GM21447 (cell line): ENCODE data around the gene LYL1.
"Not testable (repeated sequence)": the region's sequence is repeated elsewhere in the genome, so short reads cannot be mapped to it uniquely, and the experiment has no call there.

Source experiments
- ATAC-seq: cut with Tn5 transposase; IDR thresholded peaks from one replicate; pipeline ENCODE4 v1.9.1; 2021; ENCODE audit not compliant: unreplicated experiment

Gene LYL1

DNA sequence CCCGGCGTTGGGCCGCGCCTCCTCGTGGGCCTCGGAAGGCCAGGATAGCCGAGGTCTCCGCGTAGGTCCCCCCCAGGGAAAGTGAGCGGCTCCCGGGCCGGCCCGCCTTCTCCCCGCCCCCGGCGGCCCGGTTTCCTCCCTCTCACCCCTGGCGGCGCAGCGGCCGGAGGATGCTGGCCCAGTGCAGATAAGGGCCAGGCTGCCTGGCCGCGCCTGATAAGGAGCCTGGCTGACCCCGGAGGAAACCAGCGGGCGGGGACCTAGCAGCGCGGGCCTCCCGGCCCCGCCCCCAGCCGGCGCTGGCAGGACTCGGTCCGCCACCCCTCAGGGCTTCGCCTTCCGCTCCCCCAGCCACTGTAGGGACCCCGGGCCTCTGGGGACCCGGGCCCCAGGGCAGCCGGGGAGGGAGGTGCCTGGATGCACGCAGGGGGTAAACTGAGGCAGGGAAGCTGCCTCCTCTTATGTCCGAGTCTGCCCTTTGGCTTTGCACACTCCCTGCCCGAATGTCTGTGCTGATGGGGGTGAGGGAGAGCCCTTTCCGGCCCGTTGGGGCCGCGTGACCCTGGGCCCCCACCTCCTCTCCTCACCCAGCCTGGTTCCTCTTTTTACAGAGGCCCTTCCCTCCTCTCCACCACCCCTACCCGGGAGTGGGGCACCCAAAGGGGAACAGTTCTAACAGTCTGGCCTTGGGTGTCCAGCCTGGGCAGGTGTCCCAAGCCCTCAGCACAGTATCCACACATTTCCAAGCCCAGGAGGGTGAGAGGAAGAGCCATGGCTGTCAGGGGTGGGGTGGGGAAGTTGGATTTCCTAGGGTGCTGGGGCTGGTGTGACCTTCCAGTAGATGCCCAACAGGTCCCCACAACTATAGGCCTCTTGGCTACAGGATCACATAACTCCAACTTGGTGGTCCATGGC is at the start of gene LYL1:
LYL1 (minus strand) TSS at position 193 of the 915 bp plus-strand sequence. CDS start 1,687 bp downstream, outside the sequence.
- peak; percentile 52 for ATAC-seq

DNA sequence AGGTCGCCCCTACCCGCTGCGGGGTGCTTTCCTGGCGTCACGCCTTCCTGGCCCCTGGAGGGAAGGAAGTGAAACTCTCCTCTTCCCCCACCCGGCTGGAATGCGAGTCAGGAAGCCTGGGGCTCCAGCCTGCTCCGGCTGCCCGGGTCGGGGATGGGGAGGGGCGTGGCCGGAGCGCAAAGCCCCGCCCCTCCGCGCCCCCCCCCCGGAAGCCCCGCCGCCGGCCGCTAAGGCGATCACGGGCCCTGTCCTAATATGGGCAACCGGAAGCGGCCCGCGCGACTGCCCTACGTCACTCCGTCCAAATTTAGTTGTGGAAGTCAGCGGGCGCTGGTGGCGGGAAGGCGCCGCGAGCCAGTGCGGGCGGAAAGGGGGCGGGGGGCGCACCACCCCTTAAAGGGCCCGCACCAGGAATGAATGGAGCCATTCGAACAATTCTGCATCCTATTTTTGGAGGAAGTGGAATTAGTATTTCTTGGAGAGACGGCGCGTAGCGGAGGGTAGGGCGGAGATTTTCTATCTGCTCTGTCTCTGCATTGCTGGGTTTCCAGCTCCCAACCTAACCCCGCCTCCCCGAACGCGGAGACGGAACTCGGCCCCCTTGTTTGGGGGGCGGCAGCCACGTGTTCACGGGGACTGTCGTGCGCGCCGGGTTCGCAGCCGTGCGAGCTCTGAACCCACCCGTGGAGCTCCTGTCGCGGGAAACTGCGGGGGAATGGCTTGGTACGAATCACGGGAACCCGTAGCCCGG is 49.1 kb upstream of the LYL1 start:
- peak; percentile 32 for ATAC-seq

DNA sequence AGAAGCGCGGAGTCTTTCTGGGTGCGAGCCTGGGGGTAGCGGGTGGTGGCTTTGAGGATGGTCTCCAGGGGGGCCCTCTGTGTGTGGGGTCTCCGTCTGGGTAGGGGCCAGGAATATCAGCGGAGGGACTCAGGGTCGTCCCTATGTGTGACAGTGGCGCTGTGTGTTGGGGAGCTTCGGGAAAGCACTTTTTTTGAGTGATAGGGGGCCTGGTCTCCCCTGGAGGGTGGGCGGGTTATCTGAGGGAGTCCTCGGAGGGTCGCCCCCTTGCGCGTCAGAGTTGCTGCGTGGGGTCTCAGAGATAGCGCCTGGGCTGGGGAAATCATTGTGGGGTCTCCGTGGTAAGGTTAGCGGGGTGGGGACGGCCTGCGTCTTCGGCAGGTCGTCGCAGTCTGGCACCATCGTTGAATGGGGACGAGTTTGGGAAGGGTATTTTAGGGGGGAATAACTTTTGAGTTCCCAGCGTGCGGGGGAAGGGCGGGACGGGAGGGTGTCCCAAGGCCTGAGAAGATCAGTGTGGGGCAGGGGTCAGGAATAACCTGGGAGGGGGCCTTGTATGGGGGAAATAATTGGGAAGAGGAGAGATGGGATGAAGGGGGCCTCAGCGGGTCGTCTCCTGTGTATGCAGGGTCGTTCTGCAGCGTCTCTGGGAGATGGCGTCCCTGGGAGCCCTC is 48.4 kb upstream of the LYL1 start:
- no peak for ATAC-seq

DNA sequence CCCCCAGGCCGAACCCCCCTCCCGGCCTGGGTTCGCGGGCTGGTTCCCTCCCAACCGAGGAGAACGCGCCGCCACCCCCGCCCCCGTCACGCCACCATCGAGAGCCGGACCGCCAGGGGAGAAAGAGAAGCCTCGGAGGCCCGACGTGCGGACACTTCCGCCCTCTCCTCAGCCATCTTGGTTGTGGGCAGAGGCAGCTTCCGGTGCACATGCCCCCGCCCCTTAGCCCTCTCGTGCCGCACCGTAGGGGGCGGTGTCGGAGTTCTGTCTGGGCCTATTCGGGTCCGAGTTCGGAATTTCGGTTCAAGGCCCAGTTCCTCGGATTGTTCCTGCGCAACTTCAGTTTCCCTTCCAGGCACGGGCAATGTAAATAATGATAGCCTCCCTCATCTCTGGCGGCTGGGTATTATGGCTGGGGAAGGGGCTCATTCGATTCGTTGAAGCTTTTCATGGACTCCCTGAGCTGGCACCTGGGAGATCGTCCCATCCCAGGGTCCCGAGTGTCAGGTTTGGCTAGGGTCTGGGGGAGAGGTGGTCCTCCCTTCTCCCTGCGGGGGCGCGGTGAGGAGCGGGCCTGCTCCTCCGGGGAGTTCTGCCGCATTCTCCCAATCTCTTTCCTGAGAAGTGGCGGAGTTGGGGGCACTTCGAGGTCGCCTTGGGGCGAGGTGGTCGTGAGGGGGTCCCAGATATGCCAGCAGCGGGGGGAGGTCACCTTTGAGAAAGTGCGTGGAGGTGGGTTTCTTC is 47.7 kb upstream of the LYL1 start, which contains the start of the genes IER2 and STX10:
IER2 (plus strand) TSS at position 225 of the 744 bp plus-strand sequence. CDS start 2,776 bp downstream, outside the sequence.
STX10 (minus strand) TSS at position 189 of the 744 bp plus-strand sequence. CDS start 202 bp downstream, outside the sequence.
- no peak for ATAC-seq

DNA sequence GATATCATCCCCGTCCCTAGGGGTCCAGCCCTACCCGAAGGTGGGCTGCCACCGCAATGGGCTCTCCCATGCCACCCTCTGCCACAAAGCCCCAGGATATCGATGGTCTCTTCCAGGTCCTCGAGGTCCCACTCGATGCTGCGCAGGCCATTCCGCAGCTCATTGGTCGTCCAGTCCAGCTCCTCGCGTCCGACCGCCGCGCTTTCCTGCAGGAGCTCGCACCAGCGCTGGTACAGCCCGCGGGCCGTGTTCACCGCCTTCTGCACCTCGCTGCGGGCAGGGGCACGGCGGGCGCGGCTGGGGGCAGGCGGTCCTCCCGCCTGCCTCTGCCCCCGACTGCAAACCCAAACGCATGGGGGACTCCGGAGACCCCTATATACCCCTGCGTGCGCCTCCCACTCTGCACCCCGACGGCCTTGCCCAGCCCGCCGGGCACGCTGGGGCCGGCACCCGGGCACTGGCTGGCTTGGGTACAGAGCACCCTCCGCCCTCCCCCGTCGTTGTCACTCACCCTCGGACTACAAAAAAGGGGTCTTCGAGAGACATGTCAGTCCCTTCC is 47.0 kb upstream of the LYL1 start:
- no peak for ATAC-seq

DNA sequence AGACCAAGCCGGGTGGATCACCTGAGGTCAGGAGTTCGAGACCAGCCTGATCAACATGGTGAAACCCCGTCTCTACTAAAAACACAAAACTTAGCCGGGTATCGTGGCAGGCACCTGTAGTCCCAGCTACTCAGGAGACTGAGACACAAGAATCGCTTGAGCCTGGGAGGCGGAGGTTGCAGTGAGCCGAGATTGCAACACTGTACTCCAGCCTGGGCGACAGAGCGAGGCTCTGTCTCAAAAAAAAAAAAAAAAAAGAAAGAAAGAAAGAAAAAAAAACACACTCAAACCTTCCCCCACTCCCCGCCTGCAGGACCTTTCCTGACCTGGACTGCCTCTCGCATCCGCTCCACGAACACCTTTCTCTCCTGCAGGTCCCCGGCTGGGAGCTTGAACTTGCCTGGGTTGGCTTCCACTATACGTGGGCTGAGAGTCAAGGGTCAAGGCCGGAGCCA is 46.5 kb upstream of the LYL1 start:
- not testable (repeated sequence) for ATAC-seq

DNA sequence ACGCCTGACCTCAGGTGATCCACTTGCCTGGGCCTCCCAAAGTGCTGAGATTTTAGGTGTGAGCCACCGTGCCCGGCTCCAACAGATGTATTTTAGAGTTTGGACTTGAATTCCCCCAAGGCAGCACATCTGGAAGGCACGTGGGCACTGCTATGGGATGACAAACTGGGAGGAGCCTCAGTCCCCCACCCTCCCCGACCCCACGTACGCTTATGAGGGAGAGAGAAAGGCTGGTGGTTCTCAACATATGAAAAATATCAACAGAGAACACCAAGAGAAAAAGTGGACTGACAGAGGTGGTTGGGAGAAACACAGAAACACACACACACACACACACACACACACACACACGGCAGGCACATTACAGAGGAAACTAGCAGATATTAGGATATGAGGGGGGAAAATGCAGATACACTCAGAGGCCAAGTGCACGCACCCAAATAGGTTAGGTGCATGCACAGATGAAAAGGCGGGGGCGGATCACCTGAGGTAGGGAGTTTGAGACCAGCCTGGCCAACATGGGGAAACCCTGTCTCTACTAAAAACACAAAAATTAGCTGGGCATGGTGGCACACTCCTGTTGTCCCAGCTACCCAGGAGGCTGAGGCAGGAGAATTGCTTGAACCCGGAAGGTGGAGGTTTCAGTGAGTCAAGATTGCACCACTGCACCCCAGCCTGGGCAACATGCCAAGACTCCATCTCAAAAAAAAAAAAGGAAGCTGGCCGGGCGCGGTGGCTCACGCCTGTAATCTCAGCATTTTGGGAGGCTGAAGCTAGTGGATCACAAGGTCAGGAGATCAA is 44.3 kb upstream of the LYL1 start:
- no peak for ATAC-seq

DNA sequence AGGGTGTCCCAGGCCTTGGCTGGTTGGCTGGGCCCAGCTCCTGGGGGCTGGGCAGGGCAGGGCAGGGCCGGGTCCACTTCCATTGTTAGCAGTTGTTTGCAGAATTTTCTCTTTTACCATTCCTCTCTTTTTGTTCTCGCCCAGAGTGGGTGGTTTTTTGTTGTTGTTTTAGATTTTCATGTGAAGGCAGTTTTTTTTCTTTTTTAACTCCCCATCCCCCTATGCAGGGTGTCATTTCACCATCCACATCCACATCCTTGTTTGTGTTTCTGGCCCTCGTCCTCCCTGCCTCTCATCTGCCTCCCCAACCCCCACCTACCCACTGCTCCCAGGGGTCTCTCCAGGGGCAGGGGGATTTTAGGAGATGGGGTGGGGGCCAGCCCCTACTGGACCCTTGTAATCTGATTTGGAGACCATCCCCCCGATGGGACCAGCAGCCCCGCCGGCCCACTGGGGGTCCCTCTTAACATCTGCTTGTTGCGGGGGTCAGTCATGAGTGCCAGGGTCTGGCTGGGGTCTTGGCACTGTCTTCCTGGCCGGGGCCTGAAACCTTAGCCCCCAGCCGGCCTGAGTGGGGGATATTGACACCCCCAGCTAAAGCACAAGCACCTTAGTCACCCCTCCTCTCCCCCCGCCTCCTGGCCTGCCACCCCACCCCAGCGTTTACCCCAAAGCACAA is 37.1 kb upstream of the LYL1 start:
- no peak for ATAC-seq

DNA sequence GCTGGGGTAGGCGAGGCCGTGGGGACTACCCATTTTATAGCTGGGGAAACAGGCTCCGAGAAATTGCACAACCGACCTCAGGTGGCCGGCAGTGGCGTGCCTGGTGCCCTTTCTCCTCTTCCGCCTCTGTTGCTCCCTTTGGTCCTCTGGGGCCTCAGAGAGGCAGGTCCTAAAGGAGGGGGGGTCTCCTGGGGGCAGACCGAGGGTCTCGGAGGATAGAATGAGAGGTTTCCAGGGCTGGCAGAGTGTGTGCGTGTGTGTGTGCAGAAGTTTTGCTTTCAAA is 36.2 kb upstream of the LYL1 start:
- no peak for ATAC-seq

DNA sequence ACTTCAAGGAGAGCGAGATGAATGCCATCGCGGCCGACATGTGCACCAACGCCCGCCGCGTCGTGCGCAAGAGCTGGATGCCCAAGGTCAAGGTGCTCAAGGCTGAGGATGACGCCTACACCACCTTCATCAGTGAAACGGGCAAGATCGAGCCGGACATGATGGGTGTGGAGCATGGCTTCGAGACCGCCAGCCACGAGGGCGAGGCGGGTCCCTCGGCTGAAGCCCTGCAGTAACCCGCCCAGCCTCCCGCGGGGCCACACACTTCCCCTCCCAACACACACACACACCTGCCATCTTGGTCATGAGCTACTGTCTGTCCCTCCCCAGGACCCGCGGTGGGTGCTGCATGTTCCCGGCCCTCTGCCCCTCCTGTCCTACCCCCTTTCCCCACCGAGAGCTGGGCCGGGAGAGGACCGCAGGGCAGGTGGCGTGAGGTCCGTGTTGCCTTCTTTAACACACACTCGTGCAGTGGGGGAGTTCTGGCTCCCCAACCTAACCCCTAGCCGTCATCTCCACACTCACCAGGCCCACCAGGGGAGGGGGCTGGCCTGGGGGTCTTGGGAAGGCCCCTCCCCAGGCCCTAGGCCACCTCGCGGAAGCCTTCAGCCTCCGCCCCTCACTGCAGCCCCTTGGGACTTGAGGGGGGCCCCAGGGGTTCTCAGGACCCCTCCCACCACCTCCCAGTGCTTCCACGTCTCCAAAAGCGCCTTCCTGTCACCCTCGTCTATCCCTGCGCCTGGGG is 35.7 kb upstream of the LYL1 start:
- no peak for ATAC-seq

DNA sequence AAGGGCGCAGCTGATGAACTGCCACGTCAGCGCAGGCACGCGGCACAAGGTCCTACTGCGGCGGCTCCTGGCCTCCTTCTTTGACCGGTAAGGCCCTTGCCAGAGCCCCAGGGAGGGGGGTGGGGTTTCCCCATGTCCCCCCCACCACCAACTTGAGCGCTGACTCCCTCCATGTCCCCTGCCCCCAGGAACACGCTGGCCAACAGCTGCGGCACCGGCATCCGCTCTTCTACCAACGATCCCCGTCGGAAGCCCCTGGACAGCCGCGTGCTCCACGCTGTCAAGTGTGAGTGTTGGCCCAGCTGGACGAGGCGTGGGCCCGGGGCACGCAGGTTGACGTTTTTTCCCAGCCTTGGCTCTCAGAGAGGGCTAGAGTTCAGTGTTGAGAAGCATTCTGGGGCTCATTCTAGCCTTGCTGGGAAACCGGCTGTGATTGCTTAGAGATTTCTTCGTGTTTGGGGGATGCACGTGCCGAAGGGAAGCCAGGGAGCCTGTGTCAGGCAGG is 34.7 kb upstream of the LYL1 start:
- no peak for ATAC-seq

DNA sequence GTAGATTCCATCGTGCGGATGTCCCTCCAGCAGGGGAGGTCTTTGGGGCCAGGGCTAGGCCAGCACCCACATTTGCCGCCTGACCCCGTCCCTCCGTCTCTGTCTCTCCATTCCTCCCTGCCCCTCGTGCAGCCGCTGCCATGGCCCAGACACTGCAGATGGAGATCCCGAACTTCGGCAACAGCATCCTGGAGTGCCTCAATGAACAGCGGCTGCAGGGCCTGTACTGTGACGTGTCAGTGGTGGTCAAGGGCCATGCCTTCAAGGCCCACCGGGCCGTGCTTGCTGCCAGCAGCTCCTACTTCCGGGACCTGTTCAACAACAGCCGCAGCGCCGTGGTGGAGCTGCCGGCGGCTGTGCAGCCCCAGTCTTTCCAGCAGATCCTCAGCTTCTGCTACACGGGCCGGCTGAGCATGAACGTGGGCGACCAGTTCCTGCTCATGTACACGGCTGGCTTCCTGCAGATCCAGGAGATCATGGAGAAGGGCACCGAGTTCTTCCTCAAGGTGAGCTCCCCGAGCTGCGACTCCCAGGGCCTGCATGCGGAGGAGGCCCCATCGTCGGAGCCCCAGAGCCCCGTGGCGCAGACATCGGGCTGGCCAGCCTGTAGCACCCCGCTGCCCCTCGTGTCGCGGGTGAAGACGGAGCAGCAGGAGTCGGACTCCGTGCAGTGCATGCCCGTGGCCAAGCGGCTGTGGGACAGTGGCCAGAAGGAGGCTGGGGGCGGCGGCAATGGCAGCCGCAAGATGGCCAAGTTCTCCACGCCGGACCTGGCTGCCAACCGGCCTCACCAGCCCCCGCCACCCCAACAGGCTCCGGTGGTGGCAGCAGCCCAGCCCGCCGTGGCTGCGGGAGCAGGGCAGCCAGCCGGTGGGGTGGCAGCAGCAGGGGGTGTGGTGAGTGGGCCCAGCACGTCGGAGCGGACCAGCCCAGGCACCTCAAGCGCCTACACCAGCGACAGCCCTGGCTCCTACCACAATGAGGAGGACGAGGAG is 32.7 kb upstream of the LYL1 start:
- ATAC-seq, result no peak

DNA sequence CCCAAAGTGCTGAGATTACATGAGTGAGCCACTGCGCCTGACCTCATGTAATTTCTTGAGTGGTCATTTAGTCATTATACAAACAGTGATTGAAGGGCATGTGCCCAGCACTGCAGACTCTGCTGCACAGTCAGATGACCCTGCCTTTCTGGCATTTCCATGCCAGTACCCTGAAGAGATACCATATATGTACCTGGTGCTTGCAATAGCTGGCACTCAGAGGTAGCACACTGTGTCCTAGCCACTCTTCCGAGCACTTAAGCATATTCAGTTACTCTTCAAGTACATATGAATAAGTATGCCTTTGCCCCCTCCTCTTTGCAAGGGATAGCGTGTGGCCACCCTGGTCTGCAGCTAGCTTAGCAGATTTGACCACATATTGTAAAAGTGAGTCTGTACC is 32.0 kb upstream of the LYL1 start:
- no peak for ATAC-seq

DNA sequence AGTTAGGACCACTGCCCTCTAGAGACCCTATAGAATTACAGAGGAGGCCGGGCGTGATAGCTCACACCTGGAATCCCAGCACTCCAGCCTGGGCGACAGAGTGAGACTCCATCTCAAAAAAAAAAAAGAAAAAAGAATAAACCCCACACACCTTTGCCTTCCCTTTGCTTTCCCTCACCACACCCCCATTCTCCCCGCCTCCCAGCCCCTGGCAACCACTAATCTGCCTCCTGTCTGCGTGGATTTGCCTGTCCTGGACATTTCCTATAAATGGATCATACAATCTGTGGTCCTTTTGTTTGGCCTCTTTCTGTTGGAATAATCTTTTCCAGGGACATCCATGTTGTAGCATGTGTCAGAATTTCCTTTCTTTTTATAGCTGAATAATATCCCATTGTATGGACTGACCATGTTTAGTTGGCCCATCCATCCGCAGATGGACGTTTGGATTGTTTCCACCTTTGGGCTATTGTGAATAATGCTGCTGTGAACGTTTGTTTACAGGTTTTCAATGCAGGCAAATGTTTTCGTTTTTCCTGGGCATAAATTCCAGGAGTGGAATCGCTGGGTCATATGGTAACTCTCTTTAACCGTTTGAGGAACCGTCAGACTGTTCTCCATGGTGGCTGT is 30.7 kb upstream of the LYL1 start:
- no peak for ATAC-seq

DNA sequence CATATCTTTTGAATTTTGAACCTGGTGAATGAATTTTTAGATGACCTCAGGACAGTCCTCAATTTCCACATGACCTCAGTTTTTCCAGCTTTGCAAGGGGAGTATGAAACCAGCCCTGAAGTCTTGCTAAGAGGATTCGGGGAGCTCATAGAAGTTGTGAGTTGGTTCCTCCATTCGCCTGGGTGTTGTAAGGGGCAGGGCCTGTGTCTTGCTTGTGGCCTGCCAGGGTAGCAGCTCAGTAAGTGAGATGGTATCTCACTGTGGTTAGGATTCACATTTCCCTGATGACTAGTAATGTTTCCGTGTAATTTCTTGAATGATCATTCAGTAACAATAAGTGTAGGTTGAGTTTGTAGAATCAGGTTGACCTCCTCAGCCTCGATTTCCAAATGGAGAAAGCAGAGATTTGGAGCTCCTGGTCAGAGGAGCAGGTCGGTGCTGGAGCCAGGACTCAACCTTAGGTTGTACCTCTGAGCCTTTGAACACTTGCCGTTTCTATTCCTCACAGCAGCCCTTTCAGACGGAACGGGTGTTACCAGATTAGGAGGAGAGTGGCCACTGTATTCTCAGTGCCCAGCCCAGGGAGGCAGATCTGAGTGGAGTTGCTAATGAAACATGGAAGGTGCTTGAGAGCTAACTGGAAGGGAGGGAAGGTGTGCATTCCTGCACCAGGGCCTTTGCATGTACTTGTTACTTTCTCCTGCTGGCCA is 30.0 kb upstream of the LYL1 start:
- ATAC-seq, result no peak
